Measurements from ENCODE around the gene WBP11. TPM values are rescaled to one million over a fixed set of nuclear protein-coding genes. Genes with fewer than 3 reads are reported as not detected.

WBP11 gene
- total and polyA plus RNA-seq, 4 donors = 9.9 to 16.6 (median 12.2) TPM

- 47% methylated on average over 3 of the region's 3 CpGs for WGBS
- no peak overlapping the region for H3K27ac ChIP-seq (ENCODE audit: low read depth in 1 of 2, low read length in 2 of 2)
- no peaks in the 10 kb centered on the region for H3K27me3 ChIP-seq (ENCODE audit: control insufficient read depth in 4 of 4, insufficient read depth in 4 of 4, low read length in 3 of 4)
- TF ChIP-seq YY1 (IDR thresholded peaks at IDR 0.05) (no peak), TAF1 (conservative IDR thresholded peaks at IDR 0.05) (no peak), FOXA2 (IDR thresholded peaks at IDR 0.05) (no peak), FOXA1 (IDR thresholded peaks at IDR 0.05) (no peak), EGR1 (IDR thresholded peaks at IDR 0.05; ENCODE audit: low read depth in 2 of 2) (no peak), ATF3 (IDR thresholded peaks at IDR 0.05) (no peak), NR2F2 (IDR thresholded peaks at IDR 0.05) (no peak)
- DNase-seq (ENCODE audit: low spot score) = no peak
- H3K9ac ChIP-seq (ENCODE audit: low read depth in 1 of 2, low read length in 2 of 2) = no peak overlapping the region
- no peak overlapping the region for H3K4me3 ChIP-seq (ENCODE audit: low read depth in 1 of 3, low read length in 3 of 3)
- H3K36me3 ChIP-seq (ENCODE audit: control insufficient read depth in 4 of 4, insufficient read depth in 3 of 4, low read depth in 1 of 4, low read length in 3 of 4) = no peaks in the 10 kb centered on the region
- peaks cover 0 to 23% (median 11%) of the 10 kb centered on the region in 4 donors for H3K4me1 ChIP-seq (ENCODE audit: control insufficient read depth in 4 of 4, insufficient read depth in 4 of 4, low read length in 3 of 4)
- no peaks in the 10 kb centered on the region for H3K9me3 ChIP-seq (ENCODE audit: control insufficient read depth in 4 of 4, low read length in 3 of 4)
Measured at GRCh38 chr12:14846042-14846587, 42.8 kb upstream of the WBP11 start.

GRCh38 chr12:14845350-14845750 is 42.1 kb upstream of the WBP11 start:
- 11% methylated on average over 3 of the region's 3 CpGs for WGBS
- H3K9me3 ChIP-seq (ENCODE audit: control insufficient read depth in 4 of 4, low read length in 3 of 4) = no peaks in the 10 kb centered on the region
- DNase-seq (ENCODE audit: low spot score) = peak; percentile 50
- H3K4me1 ChIP-seq (ENCODE audit: control insufficient read depth in 4 of 4, insufficient read depth in 4 of 4, low read length in 3 of 4) = peaks cover 3 to 31% (median 17%) of the 10 kb centered on the region in 4 donors
- H3K36me3 ChIP-seq (ENCODE audit: control insufficient read depth in 4 of 4, insufficient read depth in 3 of 4, low read depth in 1 of 4, low read length in 3 of 4) = peaks cover 0 to 3% (median 0%) of the 10 kb centered on the region in 4 donors
- TF ChIP-seq CTCF (IDR thresholded peaks at IDR 0.05; ENCODE audit: low read depth, low read length, missing input control) = peak; percentile 88
- no peak for TF ChIP-seq GABPA (IDR thresholded peaks at IDR 0.05 in 1 of 2, conservative IDR thresholded peaks at IDR 0.05 in 1 of 2)
- TF ChIP-seq RAD21 (IDR thresholded peaks at IDR 0.05) = peak; percentile 92 to 96
- no peak for TF ChIP-seq YY1 (IDR thresholded peaks at IDR 0.05)
- no peak for TF ChIP-seq REST (IDR thresholded peaks at IDR 0.05)
- no peak for TF ChIP-seq SP1 (IDR thresholded peaks at IDR 0.05)
- no peak for TF ChIP-seq FOXA2 (IDR thresholded peaks at IDR 0.05)
- no peak for TF ChIP-seq NR2F2 (IDR thresholded peaks at IDR 0.05)
- H3K27me3 ChIP-seq (ENCODE audit: control insufficient read depth in 4 of 4, insufficient read depth in 4 of 4, low read length in 3 of 4) = no peaks in the 10 kb centered on the region
- no peak overlapping the region for H3K9ac ChIP-seq (ENCODE audit: low read depth in 1 of 2, low read length in 2 of 2)
- H3K4me3 ChIP-seq (ENCODE audit: low read depth in 1 of 3, low read length in 3 of 3) = no peak overlapping the region
- no peak overlapping the region for H3K27ac ChIP-seq (ENCODE audit: low read depth in 1 of 2, low read length in 2 of 2)

GRCh38 chr12:14844401-14844800 is 41.1 kb upstream of the WBP11 start:
- Histone ChIP-seq H3K4me1 (ENCODE audit: control insufficient read depth in 4 of 4, insufficient read depth in 4 of 4, low read length in 3 of 4) (peaks cover 6 to 40% (median 21%) of the 10 kb centered on the region in 4 donors), H3K9ac (ENCODE audit: low read depth in 1 of 2, low read length in 2 of 2) (no peak overlapping the region), H3K27ac (ENCODE audit: low read depth in 1 of 2, low read length in 2 of 2) (no peak overlapping the region), H3K27me3 (ENCODE audit: control insufficient read depth in 4 of 4, insufficient read depth in 4 of 4, low read length in 3 of 4) (no peaks in the 10 kb centered on the region), H3K4me3 (ENCODE audit: low read depth in 1 of 3, low read length in 3 of 3) (no peak overlapping the region), H3K9me3 (ENCODE audit: control insufficient read depth in 4 of 4, low read length in 3 of 4) (no peaks in the 10 kb centered on the region), H3K36me3 (ENCODE audit: control insufficient read depth in 4 of 4, insufficient read depth in 3 of 4, low read depth in 1 of 4, low read length in 3 of 4) (peaks cover 0 to 8% (median 1%) of the 10 kb centered on the region in 4 donors)
- DNase-seq (ENCODE audit: low spot score) = no peak
- TF ChIP-seq EGR1 (IDR thresholded peaks at IDR 0.05; ENCODE audit: low read depth in 2 of 2) (no peak), YY1 (IDR thresholded peaks at IDR 0.05) (no peak), RXRA (IDR thresholded peaks at IDR 0.05) (no peak), HNF4G (IDR thresholded peaks at IDR 0.05) (no peak), GABPA (IDR thresholded peaks at IDR 0.05 in 1 of 2, conservative IDR thresholded peaks at IDR 0.05 in 1 of 2) (no peak), TAF1 (conservative IDR thresholded peaks at IDR 0.05) (no peak), HNF4A (conservative IDR thresholded peaks at IDR 0.05) (no peak), RAD21 (IDR thresholded peaks at IDR 0.05) (no peak), FOXA1 (IDR thresholded peaks at IDR 0.05) (no peak), ZBTB33 (IDR thresholded peaks at IDR 0.05) (no peak), REST (IDR thresholded peaks at IDR 0.05) (no peak)
